Vagina (tissue), 2 donors: ENCODE results near the gene HACD2. TPM values are rescaled to one million over a fixed set of nuclear protein-coding genes. Genes with fewer than 3 reads are reported as not detected.

ENCODE experiments used
- DNase-seq, 2 donors: peaks; one replicate each; pipeline ENCODE4 v3.0.0-alpha.2; 2017; ENCODE audit errors: extremely low spot score in 2 of 2
- H3K27ac ChIP-seq: fragments of 200-600 bp; sonication (generic); one replicate; pipeline ENCODE4 v1.5.1; 2019
- H3K27me3 ChIP-seq: fragments of 200-600 bp; sonication (generic); one replicate; pipeline ENCODE4 v1.5.1; 2019
- H3K36me3 ChIP-seq, 2 donors: fragments of 200-600 bp; sonication (generic); one replicate each; pipeline ENCODE4 v1.5.1; 2017 to 2019
- H3K4me1 ChIP-seq: fragments of 200-600 bp; sonication (generic); one replicate; pipeline ENCODE4 v1.5.1; 2019
- H3K4me3 ChIP-seq, 2 donors: fragments of 200-600 bp; sonication (generic); 1 replicate in 1 of 2; 2 replicates in 1 of 2; pipeline ENCODE4 v1.5.1; 2016 to 2019
- H3K9me3 ChIP-seq: fragments of 200-600 bp; sonication (generic); one replicate; pipeline ENCODE4 v1.5.1; 2019
- CTCF ChIP-seq, 3 experiments: fragments of 450-650 bp in 2 of 3; fragments of 200-600 bp in 1 of 3; sonication (generic) in 1 of 3; IDR thresholded peaks; one replicate each; pipeline ENCODE4 v1.5.1; 2017 to 2019; ENCODE audit warnings: antibody characterized with exemption in 3 of 3, mild to moderate bottlenecking in 2 of 3, moderate library complexity in 2 of 3
- POLR2A ChIP-seq, 2 donors: fragments of 450-650 bp; IDR thresholded peaks; one replicate each; pipeline ENCODE4 v1.6.1; 2017; ENCODE audit warnings: antibody characterized with exemption in 2 of 2, mild to moderate bottlenecking in 2 of 2, moderate library complexity in 2 of 2
- POLR2AphosphoS5 ChIP-seq, 2 donors: sonication (generic); formaldehyde crosslinking; IDR thresholded peaks; one replicate each; pipeline ENCODE4 v1.9.0; 2017; ENCODE audit warnings: antibody characterized with exemption in 2 of 2, mild to moderate bottlenecking in 2 of 2, low read depth in 1 of 2; ENCODE audit not compliant: insufficient read depth in 1 of 2
- intact Hi-C: fragments of 100-400 bp; cut with DNase I; formaldehyde crosslinking; loops from one replicate; pipeline ENCODE4 v1.15.1; 2023
- total RNA-seq: library from RNA; depleted of rRNA; stranded (reverse); fragments of >200 nt; gene quantifications from one replicate; pipeline ENCODE4 v1.2.3, GENCODE V29; 2016

HACD2 gene
- total RNA-seq, 1 donor from 2014 or later: 26.3 TPM

- H3K4me1 ChIP-seq: no peaks in the 10 kb centered on the region
- TF ChIP-seq POLR2AphosphoS5 (IDR thresholded peaks at IDR 0.05; ENCODE audit: insufficient read depth in 1 of 2, low read depth in 1 of 2): no peak
- no peak for TF ChIP-seq CTCF (IDR thresholded peaks at IDR 0.05)
- TF ChIP-seq POLR2A (IDR thresholded peaks at IDR 0.05): no peak
- no peaks in the 10 kb centered on the region for H3K36me3 ChIP-seq
- no peaks in the 10 kb centered on the region for H3K9me3 ChIP-seq
- H3K27me3 ChIP-seq: no peaks in the 10 kb centered on the region
- no peak for DNase-seq
- H3K27ac ChIP-seq: no peak overlapping the region
- H3K4me3 ChIP-seq: no peak overlapping the region
- intact Hi-C loops: no loop called here
Measured at GRCh38 chr3:123571264-123571972, 13.4 kb downstream of the HACD2 start.

- no peak overlapping the region for H3K27ac ChIP-seq
- no peaks in the 10 kb centered on the region for H3K36me3 ChIP-seq
- no peak for DNase-seq
- H3K4me3 ChIP-seq: no peak overlapping the region
- H3K27me3 ChIP-seq: no peaks in the 10 kb centered on the region
- H3K4me1 ChIP-seq: no peaks in the 10 kb centered on the region
- TF ChIP-seq CTCF (IDR thresholded peaks at IDR 0.05): no peak
- TF ChIP-seq POLR2AphosphoS5 (IDR thresholded peaks at IDR 0.05; ENCODE audit: insufficient read depth in 1 of 2, low read depth in 1 of 2): no peak
- TF ChIP-seq POLR2A (IDR thresholded peaks at IDR 0.05): no peak
- intact Hi-C loops: no loop called here
- H3K9me3 ChIP-seq: no peaks in the 10 kb centered on the region
Measured at GRCh38 chr3:123568875-123569274, 16.0 kb downstream of the HACD2 start.

GRCh38 chr3:123568034-123568433, 16.8 kb downstream of the HACD2 start:
- H3K9me3 ChIP-seq: no peaks in the 10 kb centered on the region
- no peak overlapping the region for H3K4me3 ChIP-seq
- TF ChIP-seq POLR2A (IDR thresholded peaks at IDR 0.05): no peak
- no peak for TF ChIP-seq CTCF (IDR thresholded peaks at IDR 0.05)
- TF ChIP-seq POLR2AphosphoS5 (IDR thresholded peaks at IDR 0.05; ENCODE audit: insufficient read depth in 1 of 2, low read depth in 1 of 2): no peak
- no peaks in the 10 kb centered on the region for H3K4me1 ChIP-seq
- H3K27ac ChIP-seq: no peak overlapping the region
- no peaks in the 10 kb centered on the region for H3K36me3 ChIP-seq
- intact Hi-C loops: no loop called here
- no peak for DNase-seq
- no peaks in the 10 kb centered on the region for H3K27me3 ChIP-seq

- H3K27me3 ChIP-seq: no peaks in the 10 kb centered on the region
- no peaks in the 10 kb centered on the region for H3K36me3 ChIP-seq
- TF ChIP-seq POLR2AphosphoS5 (IDR thresholded peaks at IDR 0.05; ENCODE audit: insufficient read depth in 1 of 2, low read depth in 1 of 2) (no peak), CTCF (IDR thresholded peaks at IDR 0.05) (no peak), POLR2A (IDR thresholded peaks at IDR 0.05) (no peak)
- no peak overlapping the region for H3K4me3 ChIP-seq
- no peaks in the 10 kb centered on the region for H3K9me3 ChIP-seq
- no peak for DNase-seq
- no peak overlapping the region for H3K27ac ChIP-seq
- intact Hi-C loops: no loop called here
- no peaks in the 10 kb centered on the region for H3K4me1 ChIP-seq
Measured at GRCh38 chr3:123564056-123564455, 20.8 kb downstream of the HACD2 start.

- DNase-seq: no peak
- Histone ChIP-seq H3K4me3 (no peak overlapping the region), H3K9me3 (no peaks in the 10 kb centered on the region), H3K36me3 (no peaks in the 10 kb centered on the region), H3K27ac (no peak overlapping the region), H3K27me3 (no peaks in the 10 kb centered on the region), H3K4me1 (no peaks in the 10 kb centered on the region)
- TF ChIP-seq CTCF (IDR thresholded peaks at IDR 0.05) (no peak), POLR2A (IDR thresholded peaks at IDR 0.05) (no peak), POLR2AphosphoS5 (IDR thresholded peaks at IDR 0.05; ENCODE audit: insufficient read depth in 1 of 2, low read depth in 1 of 2) (no peak)
- intact Hi-C loops: no loop called here
Measured at GRCh38 chr3:123562547-123562946, 22.3 kb downstream of the HACD2 start.
